ENCODE results near the gene PIEZO1.
"Not testable (repeated sequence)": the region's sequence is repeated elsewhere in the genome, so short reads cannot be mapped to it uniquely, and the experiment has no call there.

Gene PIEZO1, protein sequence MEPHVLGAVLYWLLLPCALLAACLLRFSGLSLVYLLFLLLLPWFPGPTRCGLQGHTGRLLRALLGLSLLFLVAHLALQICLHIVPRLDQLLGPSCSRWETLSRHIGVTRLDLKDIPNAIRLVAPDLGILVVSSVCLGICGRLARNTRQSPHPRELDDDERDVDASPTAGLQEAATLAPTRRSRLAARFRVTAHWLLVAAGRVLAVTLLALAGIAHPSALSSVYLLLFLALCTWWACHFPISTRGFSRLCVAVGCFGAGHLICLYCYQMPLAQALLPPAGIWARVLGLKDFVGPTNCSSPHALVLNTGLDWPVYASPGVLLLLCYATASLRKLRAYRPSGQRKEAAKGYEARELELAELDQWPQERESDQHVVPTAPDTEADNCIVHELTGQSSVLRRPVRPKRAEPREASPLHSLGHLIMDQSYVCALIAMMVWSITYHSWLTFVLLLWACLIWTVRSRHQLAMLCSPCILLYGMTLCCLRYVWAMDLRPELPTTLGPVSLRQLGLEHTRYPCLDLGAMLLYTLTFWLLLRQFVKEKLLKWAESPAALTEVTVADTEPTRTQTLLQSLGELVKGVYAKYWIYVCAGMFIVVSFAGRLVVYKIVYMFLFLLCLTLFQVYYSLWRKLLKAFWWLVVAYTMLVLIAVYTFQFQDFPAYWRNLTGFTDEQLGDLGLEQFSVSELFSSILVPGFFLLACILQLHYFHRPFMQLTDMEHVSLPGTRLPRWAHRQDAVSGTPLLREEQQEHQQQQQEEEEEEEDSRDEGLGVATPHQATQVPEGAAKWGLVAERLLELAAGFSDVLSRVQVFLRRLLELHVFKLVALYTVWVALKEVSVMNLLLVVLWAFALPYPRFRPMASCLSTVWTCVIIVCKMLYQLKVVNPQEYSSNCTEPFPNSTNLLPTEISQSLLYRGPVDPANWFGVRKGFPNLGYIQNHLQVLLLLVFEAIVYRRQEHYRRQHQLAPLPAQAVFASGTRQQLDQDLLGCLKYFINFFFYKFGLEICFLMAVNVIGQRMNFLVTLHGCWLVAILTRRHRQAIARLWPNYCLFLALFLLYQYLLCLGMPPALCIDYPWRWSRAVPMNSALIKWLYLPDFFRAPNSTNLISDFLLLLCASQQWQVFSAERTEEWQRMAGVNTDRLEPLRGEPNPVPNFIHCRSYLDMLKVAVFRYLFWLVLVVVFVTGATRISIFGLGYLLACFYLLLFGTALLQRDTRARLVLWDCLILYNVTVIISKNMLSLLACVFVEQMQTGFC (N-terminal part only)

GRCh38 chr16:88785106-88785924, at the start of gene PIEZO1:
TSS of gene PIEZO1 (minus strand) at chr16:88785220. CDS start at chr16:88784964, 256 bp downstream.
- in situ Hi-C loops (cut with MboI; ENCODE audit: low sequenced_read_pairs) = no loop called here

- in situ Hi-C loops (cut with MboI; ENCODE audit: low sequenced_read_pairs) = no loop called here
Observed at GRCh38 chr16:88834670-88835069, 49.6 kb upstream of the PIEZO1 start.

DNA sequence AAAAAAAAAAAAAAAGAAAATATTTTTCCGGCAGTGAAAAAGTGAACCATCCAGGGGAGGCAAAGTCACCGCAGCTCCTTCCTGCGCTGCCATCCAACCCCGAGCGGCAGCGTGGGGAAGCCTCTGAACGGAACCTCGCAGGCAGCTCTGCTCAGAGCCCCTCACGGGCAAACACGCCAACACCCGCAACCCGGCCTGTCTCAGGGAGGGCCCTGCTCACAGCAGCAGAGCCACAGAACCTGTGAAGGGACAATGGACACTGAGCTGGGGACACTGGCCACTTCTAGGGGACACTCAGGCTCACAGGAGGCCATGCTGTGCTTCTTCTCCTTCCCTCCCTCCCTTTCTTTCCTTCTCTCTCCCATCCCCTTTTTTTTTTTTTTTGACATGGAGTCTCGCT, 48.1 kb upstream of the PIEZO1 start:
- in situ Hi-C loops (cut with MboI; ENCODE audit: low sequenced_read_pairs) = no loop called here

DNA sequence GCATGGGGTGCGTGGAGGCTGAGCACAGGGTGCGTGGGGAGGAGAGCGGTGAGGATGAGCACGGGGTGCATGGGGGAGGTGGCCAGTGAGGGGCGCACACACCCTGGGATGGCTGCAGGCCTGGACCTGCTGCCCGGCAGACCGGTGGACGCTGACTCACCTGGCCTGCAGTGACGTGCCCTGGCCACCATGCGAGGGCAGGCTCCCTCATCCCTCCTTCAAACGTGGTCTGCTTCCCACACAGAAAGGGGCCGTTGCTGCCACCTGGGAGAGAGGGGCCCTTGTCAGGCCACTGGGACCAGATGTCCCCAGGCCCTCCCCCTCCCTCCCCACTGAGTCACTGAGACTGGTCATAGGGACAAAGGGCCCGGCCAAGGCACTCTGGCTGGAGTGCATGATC, 46.8 kb upstream of the PIEZO1 start:
- in situ Hi-C loops (cut with MboI; ENCODE audit: low sequenced_read_pairs) = no loop called here

- in situ Hi-C loops (cut with MboI; ENCODE audit: low sequenced_read_pairs) = no loop called here
Observed at GRCh38 chr16:88830783-88831182, 45.8 kb upstream of the PIEZO1 start.

DNA sequence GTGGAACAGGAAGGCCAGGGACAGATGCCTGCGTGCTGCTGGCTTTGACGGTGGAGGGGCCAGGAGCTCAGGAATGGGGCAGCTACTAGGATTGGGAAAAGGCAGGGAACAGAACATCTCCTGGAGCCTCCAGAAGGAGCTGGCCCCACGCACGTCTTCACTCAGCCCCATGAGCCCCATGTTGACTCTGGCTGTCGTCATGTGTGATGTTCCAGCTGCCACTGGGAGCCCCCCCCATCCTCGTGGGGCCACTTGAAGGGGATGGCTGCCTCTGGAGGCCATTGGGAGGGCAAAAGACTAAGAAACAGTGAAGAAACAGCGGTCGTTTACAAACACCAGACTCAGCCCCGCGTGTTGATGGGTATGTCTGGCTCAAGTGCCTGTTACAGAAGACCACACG, 45.2 kb upstream of the PIEZO1 start:
- in situ Hi-C loops (cut with MboI; ENCODE audit: low sequenced_read_pairs) = no loop called here

DNA sequence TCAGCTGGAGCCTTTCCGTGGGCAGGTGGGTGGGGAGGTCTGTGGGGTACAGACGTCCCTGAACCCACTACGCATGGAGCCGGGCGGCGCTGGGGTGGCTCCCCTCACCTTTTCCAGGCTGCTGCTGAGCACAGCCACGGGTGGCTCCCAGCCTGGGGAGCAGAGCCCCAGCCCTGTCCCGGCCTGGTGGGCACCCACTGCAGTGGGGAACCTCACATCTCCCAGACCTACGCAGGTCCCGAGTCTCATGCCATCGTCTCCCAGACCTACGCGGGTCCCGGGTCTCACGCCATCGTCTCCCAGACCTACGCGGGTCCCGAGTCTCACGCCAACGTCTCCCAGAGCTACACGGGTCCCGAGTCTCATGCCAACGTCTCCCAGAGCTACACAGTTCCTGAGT, 43.7 kb upstream of the PIEZO1 start:
- in situ Hi-C loops (cut with MboI; ENCODE audit: low sequenced_read_pairs) = no loop called here

DNA sequence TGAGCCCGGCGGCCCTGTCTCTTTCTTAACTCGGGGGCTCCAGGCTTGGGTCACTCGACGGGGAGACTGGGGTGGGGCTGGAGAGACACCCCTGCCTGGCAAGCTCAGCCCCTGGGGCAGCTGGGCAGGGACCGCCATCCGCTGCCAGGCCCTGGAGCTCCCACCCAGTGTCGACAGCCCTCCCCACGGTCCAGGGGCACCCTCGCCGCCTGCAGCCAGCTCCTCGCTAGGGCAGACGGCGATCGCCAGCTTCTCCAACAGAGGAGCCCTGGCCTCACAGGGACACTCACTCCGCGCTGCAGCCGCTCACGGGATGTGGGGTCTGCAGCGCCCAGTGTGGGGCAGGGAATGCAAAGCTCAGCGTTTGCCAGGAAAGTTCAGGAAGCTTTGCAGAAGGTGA, 42.7 kb upstream of the PIEZO1 start:
- in situ Hi-C loops (cut with MboI; ENCODE audit: low sequenced_read_pairs) = no loop called here

GRCh38 chr16:88826070-88826840, 41.2 kb upstream of the PIEZO1 start:
- in situ Hi-C loops (cut with MboI; ENCODE audit: low sequenced_read_pairs) = no loop called here

DNA sequence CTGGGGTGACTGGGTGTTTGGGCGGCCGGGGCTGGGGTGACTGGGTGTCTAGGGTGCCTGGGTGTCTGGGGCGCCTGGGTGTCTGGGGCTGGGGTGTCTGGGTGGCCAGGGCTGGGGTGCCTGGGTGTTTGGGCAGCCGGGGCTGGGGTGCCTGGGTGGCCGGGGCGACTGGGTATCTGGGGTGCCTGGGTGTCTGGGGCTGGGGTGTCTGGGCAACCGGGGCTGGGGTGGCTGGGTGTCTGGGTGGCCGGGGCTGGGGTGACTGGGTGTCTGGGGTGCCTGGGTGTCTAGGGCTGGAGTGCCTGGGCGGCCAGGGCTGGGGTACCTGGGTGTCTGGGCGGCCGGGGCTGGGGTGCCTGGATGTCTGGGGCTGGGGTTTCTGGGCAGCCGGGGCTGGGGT, 40.1 kb upstream of the PIEZO1 start:
- in situ Hi-C loops (cut with MboI; ENCODE audit: low sequenced_read_pairs) = no loop called here

DNA sequence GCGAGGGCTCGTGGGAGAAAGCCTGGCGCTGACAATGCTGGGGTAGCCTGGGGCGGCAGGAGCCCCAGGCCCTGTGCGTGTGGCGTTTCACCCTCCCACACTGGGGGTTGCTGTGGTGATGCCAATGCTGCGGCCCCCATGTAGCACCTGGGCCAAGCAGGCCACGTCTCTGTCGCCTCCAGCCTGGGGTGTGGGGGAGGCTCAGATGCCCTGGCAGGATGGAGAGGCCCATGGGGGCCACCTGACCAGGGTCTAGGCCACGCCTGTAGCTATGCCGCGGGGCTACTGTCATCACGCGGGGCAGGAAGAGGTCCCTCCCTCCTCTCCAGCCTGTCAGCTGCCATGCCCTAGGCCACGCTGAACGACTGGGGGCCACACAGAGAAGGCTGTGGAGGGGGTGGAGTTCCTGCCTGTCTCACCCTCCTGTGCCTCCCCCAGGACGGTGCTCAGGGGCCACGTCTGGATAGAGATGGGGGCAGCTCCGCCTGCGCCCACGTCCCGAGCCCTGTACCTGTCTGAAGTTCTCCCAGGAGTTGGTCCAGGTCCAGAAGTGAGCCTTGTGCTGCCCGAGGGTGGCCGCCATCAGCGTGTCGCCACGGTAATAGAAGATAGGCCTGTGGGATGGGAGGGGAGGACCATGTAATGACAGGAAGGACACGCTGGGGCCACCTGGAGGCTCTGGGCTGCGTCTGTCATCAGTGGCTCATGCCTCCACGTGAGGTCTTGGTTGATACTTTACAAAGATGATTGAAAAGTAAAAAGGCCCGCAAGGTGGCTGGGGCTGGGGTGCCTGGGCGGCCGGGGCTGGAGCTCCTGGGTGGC, 39.4 kb upstream of the PIEZO1 start:
- in situ Hi-C loops (cut with MboI; ENCODE audit: low sequenced_read_pairs) = no loop called here

DNA sequence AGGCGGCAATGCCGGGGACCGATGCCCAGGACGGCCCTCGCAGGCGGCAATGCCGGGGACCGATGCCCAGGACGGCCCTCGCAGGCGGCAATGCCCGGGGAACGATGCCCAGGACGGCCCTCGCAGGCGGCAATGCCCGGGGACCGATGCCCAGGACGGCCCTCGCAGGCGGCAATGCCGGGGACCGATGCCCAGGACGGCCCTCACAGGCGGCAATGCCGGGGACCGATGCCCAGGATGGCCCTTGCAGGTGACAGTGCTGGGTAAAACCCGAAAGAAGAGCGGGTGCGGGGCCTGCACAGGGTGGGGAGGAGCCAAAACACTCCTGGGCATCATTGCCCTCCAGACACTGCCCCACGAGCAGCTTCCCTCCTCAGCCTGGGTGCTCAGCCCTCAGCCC, 38.6 kb upstream of the PIEZO1 start:
- in situ Hi-C loops (cut with MboI; ENCODE audit: low sequenced_read_pairs) = not testable (repeated sequence)

- in situ Hi-C loops (cut with MboI; ENCODE audit: low sequenced_read_pairs) = no loop called here
Observed at GRCh38 chr16:88822281-88823040, 37.4 kb upstream of the PIEZO1 start.

DNA sequence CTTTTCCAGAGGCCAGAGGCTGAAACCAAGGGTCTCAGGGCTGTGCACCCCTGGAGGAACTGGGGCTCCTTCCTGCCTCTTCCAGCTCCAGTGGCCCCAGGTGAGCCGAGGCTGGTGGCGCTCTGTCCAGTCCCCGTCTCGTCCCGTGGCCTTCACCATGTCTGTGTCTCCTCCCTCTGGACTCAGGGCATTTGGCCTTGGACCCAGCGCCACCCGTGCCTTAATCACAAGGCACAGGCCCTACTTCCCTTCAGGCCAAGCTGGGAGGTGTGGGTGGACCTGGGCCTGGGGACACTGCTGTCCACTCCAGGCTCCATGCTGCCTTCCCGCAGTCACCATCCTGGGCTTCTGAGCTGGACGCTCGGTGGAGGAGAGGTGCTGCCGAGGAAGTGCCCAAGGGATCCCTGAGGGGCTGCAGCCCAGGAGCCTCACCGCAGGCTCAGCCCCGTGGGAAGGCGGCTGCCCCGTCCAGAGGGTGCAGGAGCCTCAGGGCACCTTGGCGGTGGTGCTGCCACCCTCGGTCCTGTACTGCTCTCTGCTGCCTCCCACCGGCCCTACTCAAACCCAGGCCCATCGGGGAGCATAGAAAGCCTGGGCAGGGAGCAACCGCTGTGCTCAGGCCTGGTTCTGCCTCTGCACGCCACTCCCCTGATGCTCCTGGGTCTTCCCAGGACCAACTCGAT, 36.3 kb upstream of the PIEZO1 start:
- in situ Hi-C loops (cut with MboI; ENCODE audit: low sequenced_read_pairs) = no loop called here

DNA sequence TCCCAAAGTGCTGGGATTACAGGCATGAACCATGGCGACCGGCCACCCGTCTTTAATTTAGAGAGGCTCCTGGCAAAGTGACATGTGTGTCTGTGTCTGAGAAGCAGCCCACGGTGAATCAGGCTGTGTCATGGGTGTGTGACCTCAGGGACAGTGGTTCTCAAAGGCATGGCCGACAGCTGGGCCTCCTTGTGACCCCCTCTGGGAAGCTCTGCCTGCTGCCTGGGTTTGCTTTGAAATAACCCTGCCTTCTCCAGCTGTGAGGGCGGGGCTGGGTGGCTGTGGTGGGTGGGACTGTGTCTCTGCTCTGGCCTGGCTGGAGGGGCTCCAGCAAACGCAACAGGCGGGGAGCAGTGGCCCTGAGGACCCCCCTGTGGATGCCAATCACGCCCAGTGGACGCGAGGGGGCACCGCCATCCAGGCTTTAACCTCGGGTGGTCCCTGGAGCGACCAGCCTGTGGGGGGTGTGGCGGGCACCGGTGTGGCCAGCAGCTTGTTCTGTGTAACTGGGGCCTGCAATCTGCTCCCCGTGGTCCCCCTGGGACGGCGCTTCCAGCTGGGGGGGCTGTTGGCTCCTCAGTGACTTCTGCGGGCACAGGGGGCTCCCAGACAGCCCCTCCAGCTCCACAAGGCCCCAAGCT, 35.5 kb upstream of the PIEZO1 start:
- in situ Hi-C loops (cut with MboI; ENCODE audit: low sequenced_read_pairs) = no loop called here

DNA sequence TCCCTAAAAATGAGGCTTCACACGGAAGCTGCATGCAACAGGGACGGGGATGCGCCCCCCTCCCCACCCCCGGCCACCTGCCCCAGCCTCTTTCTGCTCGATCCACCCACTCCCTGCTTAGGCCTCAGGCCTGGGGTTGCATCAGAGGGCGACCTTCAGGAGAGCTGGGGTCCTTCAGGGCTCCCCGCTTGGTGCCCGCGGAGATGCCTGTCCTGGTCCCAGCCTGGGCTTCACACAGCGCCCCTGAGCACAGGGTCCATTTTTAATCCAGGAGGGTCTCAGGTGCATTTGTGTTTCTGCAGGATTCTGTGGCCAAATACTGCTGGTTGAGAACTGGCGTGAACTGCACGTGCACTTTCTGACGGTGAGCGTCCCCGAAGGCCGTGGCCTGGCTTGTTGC, 34.1 kb upstream of the PIEZO1 start:
- in situ Hi-C loops (cut with MboI; ENCODE audit: low sequenced_read_pairs) = no loop called here

DNA sequence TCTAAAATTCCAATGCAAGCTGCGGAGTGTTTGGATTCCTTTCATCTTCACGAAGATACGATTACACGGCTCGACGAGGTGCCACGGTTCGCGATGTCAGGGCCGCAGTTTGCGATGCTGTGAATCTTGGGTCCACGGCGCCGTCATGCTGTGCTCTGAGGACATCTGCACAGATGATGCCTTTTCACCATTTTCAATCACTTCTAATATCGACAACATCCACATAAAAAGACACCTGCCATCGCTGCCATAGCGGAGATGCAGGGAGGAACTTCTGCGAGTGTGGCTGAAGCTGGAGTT, 33.5 kb upstream of the PIEZO1 start:
- in situ Hi-C loops (cut with MboI; ENCODE audit: low sequenced_read_pairs) = no loop called here
